Stimulated activated CD8-positive, alpha-beta memory T cell treated with anti-CD3 and anti-CD28 coated beads, Interleukin-12 subunit alpha, Interleukin-12 subunit beta, amount 100 ng/mL, for 1 hour (primary cell): ENCODE data around the gene CLASP1.
A peak's percentile ranks its signal among the peaks of the same experiment; 100 is the strongest.

Source experiments
- DNase-seq: peaks from one replicate; pipeline ENCODE4 v3.0.0-alpha.2; 2020; ENCODE audit warnings: low read depth

The CLASP1 gene

DNA sequence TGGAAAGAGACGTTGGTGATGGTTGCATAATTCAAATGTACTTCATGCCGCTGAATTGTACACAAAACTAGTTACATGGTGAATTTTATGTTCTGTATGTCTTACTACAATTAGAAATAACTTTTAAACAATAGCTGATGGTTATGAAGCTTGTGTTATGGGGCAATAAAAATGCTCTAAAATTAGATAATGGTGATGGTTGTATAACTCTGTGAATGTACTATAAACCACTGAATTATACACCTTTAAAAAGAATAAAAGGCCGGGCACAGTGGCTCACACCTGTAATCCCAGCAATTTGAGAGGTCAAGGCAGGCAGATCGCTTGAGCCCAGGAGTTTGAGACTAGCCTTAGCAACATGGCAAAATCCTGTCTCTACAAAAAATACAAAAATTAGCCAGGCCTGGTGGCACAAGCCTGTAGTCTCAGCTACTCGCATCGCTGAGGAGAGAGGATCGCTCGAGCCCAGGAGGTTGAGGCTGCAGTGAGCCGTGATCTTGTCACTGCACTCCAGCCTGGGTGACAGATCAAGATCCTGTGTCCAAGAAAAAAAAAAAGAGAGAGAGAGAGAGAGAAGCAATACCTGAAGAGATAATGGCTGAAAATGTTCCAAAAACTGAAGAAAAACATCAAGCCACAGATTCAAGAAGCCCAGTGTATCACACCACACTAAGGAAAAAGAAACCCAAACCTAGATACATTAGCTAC is 112.3 kb downstream of the CLASP1 start:
- no peak for DNase-seq

DNA sequence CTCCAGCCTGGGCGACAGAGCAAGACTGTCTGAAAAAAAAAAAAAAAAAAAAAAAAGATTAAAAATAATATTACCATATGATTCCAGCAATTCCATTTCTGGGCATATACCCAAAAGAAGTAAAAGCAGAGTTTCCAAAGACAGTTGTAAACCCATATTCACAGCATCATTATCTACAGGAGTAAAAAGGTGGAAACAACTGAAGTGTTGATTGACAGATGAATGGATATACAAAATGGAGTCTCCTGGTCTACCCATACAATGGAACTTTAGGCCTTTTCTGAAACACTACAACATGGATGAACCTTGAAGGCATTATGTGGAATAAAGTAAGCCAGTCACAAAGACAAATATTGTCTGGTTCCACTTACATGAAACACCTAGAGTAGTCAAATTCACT is 112.9 kb downstream of the CLASP1 start:
- DNase-seq: no peak

DNA sequence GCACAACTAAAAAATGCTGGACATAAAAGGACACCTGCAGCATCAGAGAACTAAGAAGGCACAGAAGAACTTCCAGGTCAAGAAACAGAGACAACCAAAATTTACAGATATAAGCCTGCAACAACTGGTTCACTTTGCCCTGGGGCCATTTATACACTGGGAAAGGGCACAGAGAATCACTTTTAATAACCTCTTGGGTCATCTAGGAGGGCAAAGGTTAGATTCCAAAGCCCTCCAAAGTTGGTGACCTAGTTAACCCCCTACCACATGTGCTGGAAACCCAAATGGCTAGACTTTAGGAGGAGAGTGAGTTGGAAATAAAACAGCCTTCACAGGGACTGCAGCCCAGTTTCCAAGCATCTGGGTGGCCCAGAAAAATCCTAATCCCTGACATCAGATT is 115.3 kb downstream of the CLASP1 start:
- no peak for DNase-seq

DNA sequence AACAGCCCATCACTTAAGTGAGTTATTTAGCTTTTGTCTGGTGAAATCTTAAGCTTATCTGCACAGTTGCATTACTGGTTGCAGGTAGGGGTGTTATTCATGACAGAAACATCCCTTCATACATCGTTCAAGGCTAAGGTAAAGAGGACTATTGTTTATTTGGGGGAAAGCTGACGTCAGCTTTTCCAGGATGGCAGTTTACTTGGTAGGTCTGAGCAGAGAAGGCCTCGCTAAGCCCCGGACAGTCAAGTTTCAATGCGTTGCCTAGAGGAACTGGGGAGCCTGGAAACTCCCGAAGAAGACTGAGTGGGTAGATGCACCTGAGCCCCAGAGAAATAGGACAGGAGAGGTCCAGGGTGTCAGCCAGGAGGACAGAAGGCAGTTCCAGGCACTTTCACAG is 116.4 kb downstream of the CLASP1 start:
- DNase-seq: no peak

DNA sequence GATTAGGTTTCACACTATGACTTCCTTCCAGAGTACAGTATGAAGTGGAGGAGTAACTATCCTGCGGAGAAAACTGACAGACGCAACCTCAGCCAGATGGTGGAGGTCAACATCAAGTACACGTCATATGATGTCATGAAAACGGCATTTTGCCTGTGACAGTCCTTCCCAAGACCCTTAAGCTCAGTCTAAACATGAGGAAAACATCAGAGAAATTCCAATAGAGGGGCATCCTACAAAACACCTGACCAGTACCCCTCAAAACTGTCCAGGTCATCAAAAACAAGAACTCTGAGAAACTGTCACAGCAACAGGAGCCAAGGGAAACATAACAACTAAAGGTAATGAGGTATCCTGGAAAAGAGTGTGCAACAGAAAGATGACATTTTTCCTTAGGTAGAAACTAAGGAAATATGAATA is 116.9 kb downstream of the CLASP1 start:
- no peak for DNase-seq

DNA sequence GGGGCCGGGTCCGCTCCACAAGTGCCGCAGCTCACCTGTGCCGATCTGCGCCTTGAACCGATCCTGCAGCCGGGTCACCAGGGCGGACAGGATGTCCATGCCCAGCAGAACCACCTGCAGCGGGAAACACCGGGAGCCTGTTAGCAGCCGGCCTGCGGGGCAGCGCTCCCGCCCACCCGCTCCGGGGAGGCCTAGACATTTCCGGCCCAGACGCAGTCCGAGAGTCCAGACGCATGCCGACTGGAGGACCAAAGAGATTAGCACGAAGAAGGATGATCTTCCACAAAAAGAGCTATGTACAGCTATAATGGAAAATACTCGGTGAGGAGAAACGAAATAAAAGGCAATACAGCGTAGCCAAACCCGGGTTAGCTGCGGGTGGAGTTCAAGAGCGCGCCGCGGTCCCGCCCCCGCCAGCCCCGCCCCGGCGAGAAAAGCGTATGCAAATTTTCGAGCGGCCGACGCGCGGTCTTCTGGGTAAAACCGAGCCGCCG is 119.0 kb downstream of the CLASP1 start:
- DNase-seq: peak; percentile 78

DNA sequence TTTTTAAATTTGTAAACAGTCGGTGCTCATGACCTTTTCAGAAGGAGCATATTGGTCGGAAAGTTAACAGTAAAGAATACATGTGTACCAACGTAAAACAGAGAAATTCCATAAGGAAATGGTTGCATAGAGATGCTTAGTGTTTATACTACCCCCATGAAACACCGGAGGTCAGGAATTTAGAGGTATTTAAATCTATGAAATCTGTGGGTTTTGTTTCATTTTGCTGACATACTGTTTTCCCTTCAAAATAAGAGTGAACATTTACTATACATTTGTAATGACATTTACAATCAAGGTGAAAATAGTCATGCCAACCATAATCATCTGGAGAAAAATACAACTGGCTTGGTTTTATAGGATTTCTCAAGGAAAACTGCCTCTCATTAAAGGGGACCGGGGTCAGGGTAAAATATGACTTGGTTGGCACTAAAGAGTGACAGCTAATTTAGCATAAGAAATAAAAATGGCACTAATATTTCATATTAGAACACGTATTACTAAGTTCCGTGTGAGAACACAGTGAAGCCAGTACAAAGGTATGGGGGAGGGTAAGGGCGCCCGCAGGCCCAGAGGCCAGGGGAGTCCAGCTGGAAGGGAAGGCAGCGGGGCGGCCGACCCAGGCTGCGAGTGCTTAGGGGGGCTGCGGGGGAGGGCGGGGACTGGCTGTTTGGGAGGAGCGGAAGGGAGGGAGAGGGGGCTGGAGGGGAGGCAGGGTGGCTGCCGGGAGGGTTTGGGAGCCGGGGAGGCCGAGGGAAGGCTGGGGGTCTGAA is 119.6 kb downstream of the CLASP1 start:
- no peak for DNase-seq

DNA sequence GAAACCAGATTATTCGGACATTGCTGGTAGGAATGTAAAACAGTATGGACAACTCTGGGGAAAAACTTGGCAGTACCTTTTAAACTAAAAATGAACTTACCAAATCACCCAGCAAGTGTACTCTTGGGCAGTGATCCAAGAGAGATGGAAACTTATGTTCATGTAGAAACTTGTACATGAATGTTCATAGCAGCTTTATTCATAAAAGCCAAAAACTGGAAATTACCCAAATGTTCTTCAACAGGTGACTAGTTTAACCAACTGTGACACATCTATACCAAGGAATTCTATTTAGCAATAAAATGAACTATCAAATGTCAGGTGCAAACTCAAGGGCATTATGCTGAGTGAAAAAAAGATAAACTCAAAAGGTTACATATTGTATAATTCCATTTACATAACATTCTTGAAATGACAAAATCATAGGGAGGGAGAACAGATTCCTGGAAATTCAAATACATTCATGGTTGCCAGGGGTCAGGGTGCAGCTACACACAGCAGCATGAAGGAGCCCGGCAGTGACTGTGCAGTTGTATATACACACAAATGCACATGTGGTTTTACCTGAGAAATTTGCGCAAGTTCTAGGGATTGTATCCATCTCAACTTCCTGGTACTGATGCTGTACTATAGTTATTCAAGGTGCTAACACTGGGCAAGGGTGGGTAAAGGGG is 122.1 kb downstream of the CLASP1 start:
- DNase-seq: no peak

DNA sequence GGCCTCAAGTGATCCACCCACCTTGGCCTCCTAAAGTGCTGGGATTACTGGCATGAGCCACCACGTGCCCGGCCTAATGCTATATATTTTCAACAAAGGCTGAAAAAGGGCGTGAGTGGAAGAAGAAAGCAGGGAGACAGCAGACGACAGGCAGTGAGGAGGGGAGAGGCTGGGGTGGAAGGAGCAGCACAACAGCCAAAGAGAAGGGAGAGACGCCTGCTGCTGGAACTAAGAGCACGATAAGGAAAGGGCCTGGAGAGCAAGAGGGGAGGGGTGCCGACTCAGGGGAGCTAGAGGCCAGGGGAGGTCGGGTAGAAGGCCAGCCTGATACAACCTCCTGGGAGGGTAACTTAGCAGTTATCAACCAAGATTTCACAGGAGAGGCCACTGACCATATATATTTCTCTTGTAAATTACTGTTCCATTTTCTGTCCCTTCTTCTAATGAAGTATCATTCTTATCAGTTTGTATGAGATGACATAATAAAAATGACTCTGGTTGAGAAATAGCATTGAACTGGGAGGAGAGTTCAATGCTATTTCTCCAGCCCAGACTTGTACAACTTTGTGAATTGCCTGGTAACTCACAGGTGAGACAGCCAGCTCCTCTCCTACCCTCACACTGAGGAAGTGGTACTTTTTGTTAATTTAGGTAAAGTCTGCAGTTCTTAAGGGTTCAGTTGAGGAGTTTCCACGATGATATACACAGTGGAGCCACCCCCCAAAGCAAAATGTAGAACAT is 124.4 kb downstream of the CLASP1 start:
- no peak for DNase-seq

DNA sequence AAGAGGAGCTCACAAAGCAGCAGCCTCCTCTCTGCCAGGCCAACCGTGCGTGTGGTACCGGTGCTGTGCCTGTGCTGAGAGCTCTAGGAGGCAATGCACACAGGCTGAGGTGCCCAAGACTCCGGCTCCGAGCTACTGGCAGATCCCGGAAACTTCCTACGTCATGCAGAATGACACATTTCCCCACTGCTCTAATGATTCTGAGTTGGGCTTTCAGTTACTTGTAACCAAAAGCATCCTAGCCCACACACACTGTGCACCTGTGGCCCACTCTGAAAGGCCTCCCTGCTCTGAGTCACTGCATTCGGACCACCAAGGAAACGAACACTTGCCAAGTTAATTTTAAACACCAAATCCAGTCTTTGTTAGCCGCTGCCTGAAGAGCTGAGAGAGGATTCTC is 127.9 kb downstream of the CLASP1 start:
- no peak for DNase-seq

DNA sequence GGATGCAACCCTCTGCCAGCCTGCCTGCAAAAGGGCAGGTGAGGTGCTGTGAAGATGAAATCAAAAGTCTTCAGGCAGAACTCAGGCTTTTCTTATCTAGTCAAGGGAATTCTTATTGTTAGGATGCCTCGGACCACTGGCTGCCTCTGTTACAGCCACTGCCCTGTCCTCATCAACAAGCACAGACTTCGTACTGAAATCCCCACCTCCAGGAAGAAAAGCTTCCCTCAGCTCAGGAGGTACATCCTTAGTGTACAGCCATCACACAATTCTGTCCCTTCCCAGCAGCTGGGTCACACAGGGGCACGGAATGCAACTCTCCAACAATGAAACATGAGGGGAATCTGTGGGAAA is 128.6 kb downstream of the CLASP1 start:
- DNase-seq: no peak

DNA sequence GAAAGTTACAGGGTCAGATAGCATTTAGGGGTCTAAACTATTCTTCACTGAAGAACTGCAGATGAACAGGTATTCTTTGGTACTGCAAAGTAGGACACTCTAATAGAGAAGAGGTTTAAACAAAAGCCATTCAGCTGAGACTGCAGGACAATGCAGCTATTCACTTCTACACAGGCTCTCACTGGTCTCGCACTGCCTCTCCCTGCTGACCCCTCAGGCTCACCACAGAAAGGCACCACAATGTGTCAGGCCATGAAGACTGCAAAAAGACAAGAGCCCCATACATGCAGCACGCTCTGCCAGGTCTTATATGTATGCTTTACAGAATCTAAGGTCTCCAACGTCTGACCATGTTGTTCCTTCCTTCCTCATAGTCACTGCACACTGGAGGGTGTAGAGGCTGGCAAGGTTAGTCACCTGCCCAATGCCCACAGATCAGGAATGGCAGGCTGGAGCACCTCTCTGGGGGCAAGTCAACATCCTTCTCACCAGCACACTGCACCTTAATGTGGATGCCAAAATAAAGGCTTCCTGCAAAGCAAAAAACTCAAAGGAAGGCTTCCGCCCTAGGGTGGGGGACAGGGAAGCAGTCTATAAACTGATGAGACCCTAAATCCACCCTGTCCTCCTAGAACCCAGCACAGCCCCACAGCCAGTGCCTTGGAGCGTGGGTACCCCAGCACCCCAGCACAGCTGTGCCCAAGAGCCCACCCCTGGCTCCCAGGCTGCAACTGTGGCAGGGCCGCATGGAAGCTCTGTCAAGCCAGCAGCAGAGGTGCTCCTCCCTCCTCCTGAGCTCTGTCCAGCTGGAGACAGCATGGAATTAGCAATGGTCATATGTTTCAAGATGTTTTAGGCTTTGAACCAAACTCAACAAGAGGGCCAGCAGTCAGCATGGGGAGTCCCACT is 129.3 kb downstream of the CLASP1 start:
- DNase-seq: no peak

DNA sequence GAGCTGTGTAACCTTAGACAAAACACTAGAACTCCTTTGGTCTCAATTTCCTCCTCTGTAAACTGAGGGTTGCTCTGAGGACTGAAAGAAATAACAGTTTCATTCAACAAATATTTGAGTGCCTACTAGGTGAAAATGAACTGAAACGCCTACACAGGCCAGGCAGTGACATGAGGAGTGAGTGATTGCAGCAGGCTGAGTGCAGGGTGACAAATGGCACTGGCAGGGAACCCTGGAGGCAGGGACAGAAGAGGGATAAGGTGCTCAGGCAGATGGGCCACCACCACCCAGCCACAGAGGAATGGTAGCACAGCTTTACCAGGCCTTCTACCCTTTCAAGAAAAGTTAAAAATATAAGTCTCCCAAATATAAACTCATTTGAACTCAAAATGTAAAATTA is 130.1 kb downstream of the CLASP1 start:
- no peak for DNase-seq

DNA sequence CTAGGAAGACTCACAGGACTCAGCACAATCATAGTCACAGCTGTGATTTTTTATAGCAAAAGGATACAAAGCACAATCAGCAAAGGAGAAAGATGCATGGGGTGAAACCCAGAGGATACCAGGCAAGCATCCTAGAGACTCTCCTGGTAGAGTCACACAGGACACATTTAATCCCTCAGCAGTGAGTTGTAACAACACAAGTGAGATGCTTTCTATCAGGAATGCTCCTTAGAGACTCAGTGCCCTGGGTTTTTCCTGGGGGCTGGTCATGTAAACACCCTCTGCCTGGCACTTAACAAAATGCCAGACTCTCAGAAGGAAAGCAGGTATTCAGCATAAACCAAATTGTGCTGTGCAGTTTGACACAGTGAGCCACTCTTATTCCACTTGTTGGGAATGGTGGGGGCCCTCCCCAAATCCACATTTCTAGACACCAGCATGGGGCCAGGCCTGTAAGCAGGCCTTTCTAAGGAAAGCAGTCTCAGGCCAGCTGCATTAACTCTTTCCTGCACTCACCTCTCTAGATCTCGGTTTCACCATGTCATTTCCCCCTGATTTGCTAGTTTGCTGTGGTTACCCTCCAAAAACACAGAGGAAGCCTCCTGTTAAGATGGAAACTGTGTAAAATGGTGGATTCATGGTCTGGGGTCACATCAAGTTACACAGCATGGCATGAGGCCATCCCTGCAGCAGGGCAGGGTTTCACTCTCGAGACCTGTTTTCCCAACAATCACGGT is 135.5 kb downstream of the CLASP1 start:
- DNase-seq: no peak

DNA sequence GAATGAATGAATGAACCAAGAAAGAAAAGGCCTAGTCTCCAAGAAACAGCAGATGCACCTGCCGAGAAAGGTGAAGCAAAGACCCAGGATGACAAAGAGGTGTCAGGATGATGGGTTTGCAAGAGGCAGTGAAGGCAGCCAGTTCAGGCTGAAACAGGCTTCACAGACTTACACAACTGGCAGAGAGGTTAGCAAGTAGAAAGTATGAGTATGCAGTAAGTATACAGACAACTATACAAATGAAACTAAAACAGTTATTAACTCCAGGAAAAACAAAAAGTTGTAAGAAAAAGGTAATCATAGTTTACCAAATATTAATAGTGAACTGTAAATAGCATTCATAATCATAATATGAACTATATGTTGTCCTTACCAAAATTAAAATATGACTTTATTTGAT is 138.4 kb downstream of the CLASP1 start:
- no peak for DNase-seq

DNA sequence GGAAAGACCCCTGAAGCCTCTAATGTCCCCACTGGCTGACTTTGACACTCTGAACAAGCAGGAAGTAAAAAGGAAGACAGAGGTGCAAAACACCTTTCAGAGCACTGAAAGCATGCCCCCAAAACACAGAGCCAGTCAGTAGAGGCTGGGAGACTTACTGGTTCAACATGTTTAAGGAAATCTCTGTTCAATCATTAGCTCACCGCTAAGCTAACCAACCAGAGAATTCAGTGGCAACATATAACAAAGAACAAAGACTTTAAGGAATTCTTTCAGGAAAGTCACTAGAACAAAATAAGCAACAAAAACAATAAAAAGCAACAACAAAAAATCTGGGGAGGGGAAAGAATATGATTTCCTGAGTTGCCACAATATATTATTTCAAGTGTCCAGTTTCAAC is 142.6 kb downstream of the CLASP1 start:
- no peak for DNase-seq

DNA sequence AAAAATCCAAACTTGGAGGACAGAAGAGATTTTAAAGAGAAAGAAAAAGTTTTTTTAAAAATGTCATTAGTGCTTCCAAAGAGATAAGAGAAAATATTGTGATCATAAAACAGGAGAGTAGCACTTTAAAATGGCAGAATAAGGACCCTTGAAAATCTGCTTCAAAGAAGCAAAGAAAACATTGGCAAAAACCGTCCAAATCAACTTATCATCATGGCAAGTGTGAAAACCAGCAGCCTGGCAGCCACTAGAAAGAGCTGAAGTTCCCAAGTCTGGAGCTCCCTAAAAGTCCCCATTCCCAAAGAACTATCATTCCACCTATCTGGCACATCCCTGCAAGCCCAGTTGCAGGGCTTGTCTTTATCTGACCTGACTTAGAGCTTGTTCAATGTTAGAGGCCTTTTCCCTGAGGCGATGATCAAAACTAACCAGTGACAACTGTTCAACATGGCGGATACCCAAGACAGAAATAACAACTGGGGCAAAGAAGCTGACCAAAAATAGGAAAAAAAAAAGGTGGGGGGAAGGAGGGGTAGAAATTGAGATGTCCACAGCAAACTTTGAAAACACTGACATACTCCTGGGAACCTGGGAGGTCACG is 143.2 kb downstream of the CLASP1 start:
- no peak for DNase-seq

DNA sequence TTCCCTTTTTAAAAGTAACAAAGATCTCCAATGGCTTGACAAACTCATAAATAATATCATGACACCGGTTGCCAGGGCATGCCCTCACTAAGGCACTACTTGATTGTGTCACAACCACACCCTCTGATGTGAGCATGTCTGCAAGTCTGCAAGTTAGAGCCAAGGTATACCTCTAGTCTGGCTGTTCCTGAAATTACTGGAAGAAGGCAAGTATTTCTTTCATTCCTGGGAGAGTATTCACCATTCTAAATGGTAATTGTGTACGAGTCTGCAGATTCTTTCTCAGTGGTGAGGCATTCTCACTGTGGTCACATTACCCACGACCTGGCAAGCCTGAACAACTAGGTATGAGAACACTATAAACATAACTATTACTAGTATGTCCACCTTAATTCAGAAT is 144.3 kb downstream of the CLASP1 start:
- no peak for DNase-seq

DNA sequence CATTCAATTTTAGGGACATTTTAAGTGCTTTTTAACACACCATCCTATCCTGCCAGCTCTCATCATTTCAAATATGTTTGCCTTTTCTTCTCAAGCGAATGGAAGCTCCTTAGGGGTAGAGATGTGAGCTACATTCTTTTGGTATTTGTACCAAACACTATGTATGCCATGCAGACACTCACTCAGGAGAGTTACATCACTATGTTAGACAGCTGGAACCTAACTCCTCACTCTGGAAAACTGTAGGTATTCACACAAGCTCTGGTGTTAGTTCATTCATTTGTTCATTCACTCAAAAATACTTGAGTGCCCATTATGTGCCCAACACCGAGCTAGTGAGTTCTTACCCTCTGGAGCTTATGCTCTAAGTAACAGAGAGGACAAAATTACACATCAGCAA is 144.9 kb downstream of the CLASP1 start:
- DNase-seq: no peak

DNA sequence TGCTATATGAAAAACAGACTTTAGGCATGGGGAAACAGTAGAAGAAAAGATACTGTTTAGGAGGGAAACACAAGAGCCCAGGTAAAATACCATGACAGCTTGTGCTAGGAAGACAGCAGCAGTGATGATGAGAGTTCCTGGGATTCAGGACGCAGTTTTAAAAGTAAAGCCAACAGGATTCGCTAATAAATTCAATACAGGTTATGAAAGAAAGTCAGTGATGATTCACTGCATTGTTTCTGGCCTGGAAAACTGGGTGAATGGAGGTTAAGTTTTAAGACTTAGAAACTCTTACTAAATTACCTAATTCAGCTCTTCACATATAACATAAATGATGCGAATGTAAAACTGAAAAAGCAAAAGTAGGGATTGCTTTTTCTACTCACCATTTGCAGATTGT is 146.5 kb downstream of the CLASP1 start:
- no peak for DNase-seq
